Measurements from ENCODE around the gene PPIC. TPM values are rescaled to one million over a fixed set of nuclear protein-coding genes. Genes with fewer than 3 reads are reported as not detected.

Gene PPIC
- total RNA-seq, 1 donor = 57.0 TPM

DNA sequence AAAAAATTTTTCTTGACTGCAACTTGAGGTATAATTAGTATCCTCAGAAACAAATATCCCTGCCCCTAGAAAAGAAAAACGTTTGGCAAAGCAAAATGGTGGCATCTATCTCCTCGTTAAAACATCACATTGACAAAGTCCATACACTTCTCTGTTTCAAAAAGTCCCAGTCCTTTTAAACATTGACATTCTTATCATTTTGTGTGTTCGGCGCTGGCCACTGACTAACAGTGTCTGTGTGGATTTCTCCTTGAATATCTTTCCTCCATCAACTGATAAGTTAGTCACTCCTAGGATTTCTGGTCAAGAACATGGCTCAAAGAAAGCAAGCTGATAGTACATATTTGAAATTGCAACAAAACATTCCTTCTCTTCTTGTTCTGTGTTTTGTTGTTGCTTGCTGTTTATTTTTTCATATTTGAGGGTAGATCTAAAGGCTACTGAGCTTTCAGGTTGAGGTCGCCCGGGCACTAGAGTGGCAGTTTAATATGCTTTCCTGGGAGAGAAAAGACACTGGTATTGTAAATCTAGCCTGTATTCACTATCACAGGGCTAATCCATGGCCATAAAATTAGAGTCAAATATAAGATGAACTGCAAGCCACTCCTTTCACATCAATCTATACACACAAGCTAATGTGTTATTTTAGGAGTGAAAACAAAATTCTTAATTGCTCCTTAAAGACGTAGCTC lies 8.5 kb upstream of the PPIC start:
- H3K4me3 ChIP-seq (ENCODE audit: low read depth, low read length) = no peak overlapping the region
- TF ChIP-seq, protein P1, sequence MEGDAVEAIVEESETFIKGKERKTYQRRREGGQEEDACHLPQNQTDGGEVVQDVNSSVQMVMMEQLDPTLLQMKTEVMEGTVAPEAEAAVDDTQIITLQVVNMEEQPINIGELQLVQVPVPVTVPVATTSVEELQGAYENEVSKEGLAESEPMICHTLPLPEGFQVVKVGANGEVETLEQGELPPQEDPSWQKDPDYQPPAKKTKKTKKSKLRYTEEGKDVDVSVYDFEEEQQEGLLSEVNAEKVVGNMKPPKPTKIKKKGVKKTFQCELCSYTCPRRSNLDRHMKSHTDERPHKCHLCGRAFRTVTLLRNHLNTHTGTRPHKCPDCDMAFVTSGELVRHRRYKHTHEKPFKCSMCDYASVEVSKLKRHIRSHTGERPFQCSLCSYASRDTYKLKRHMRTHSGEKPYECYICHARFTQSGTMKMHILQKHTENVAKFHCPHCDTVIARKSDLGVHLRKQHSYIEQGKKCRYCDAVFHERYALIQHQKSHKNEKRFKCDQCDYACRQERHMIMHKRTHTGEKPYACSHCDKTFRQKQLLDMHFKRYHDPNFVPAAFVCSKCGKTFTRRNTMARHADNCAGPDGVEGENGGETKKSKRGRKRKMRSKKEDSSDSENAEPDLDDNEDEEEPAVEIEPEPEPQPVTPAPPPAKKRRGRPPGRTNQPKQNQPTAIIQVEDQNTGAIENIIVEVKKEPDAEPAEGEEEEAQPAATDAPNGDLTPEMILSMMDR (IDR thresholded peaks at IDR 0.05; ENCODE audit: insufficient read depth, low read depth, low read length) = no peak
- peak; percentile 68 for DNase-seq (ENCODE audit: low read depth)

DNA sequence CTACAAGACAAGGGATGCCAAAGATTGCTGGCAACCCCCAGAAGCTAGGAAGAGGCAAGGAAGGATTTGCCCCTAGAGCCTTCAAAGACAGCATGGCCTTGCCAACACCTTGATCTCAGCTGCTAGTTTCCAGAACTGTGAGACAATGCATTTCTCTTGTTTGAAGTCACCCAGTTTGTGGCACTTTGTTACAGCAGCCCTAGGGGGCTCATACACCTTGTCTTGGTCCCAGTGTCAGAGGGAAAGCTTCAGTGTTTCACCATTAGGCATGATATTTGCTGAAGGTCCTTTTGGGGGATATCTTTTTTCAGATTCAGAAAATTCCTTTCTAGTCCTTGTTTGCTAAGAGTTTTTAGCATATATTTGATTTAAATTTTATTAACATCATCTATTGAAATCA lies 3.1 kb upstream of the PPIC start:
- no peak overlapping the region for H3K4me3 ChIP-seq (ENCODE audit: low read depth, low read length)
- no peak for DNase-seq (ENCODE audit: low read depth)
- TF ChIP-seq, protein P1 (IDR thresholded peaks at IDR 0.05; ENCODE audit: insufficient read depth, low read depth, low read length) = no peak

DNA sequence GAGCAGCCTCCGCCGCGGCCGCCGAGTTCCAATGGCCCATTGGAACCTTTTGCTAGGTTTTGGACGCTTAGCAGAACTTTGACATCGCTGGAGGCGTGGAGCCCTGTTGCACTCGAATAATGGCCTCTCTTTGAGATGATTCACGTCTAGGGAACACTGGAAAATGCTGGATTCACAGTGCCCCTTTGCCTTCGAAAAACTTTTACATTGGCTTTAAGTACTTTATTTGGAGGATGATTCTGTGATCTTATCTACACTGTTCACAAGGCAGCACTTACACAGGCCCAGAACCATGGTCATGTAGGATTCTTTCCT lies 536 bp upstream of the PPIC start:
- TF ChIP-seq, protein P1 (IDR thresholded peaks at IDR 0.05; ENCODE audit: insufficient read depth, low read depth, low read length) = no peak
- peak overlapping the region; percentile 80 for H3K4me3 ChIP-seq (ENCODE audit: low read depth, low read length)
- no peak for DNase-seq (ENCODE audit: low read depth)

DNA sequence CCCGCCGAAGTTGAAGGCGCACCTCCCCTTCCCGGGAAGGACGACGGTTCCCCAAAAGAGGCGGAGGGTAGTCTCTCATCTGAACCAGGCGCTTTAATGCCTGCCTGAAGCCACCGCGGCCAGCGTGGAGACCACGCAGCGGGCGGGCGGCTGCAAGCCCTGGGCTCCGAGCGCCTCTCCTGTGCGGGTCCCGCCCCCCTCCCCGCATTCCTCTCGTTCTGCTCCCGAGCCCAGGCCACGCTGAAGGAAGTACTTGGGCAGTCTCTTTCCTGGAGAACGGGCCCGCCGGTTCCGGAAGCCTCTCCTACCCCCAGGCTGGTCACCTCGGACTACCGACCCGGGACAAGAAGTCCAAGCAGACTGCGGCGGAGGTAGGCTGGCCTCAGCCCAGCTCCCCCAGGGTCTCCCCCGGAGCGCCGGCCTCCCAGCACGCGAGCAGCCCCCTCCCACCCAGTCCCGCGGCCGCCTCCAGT lies 571 bp downstream of the PPIC start:
- H3K4me3 ChIP-seq (ENCODE audit: low read depth, low read length) = peak overlapping the region; percentile 80
- peak; percentile 49 for DNase-seq (ENCODE audit: low read depth)

DNA sequence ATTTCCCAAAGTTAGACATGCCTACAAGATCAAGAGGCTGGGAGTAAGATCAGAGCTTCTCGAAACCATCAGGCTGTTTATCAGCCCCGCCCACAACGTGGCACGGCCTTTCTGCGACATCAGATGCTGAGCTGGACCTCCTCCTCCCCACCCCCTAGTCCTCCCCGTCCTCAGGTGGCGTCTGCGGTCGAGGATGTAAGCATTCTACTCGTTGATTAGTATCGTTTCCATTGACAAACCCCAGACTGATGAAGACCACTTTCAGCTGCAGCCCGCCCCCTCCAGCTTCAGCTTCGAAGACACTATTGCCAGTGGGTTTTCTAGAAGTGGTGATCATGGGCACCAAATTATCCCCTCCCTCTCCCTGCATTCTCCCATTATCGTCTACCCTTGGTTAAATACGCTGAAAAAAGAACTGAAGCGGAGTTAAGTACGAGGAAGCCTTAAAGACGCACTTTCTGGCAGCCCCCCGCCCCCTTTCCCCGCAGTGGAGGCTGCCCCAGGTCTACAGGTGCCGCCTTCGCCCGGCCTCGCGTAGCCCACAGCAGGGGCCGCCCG lies 1.1 kb downstream of the PPIC start:
- TF ChIP-seq, protein P1 (IDR thresholded peaks at IDR 0.05; ENCODE audit: insufficient read depth, low read depth, low read length) = no peak
- H3K4me3 ChIP-seq (ENCODE audit: low read depth, low read length) = peak overlapping the region; percentile 80
- DNase-seq (ENCODE audit: low read depth) = peak; percentile 28

More for the DNA sequence above, 571 bp downstream of the PPIC start:
- TF ChIP-seq, protein P1 (IDR thresholded peaks at IDR 0.05; ENCODE audit: insufficient read depth, low read depth, low read length) = no peak

DNA sequence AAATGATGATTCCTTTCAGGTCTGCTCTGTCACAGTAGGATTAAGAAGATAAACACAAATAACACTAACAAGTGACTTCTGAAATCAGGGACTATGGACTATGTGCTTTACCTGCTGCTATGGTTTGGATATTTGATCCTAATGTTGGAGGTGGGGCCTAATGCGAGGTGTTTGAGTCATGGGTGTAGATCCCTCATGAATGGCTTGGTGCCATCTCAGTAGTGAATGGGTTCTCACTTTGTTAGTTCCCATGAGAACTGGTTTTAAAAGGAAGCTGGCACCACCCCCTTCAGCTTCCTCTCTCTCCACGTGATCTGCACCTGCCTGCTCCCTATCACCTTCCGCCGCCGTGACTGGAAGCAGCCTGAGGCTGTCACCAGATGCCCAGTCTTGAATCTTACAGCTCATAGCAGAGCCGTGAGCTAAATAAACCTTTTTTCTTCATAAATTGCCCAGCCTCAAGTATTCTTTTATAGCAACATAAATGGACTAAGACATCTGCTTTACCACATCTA lies 3.3 kb downstream of the PPIC start:
- TF ChIP-seq, protein P1 (IDR thresholded peaks at IDR 0.05; ENCODE audit: insufficient read depth, low read depth, low read length) = no peak
- no peak for DNase-seq (ENCODE audit: low read depth)
- H3K4me3 ChIP-seq (ENCODE audit: low read depth, low read length) = no peak overlapping the region
